Adrenal gland (tissue), 5 donors: Measurements from ENCODE around the gene S100A6.

Experiments used
- CTCF ChIP-seq, 6 experiments: fragments of 450-650 bp in 4 of 6; fragments of 200-600 bp in 2 of 6; sonication (generic) in 1 of 6; IDR thresholded peaks; 1 replicate in 5 of 6; 2 replicates in 1 of 6; pipeline versions ENCODE4 v1.5.1 to v1.8.0; 2016 to 2021; ENCODE audit warnings: antibody characterized with exemption in 6 of 6, mild to moderate bottlenecking in 2 of 6, moderate library complexity in 1 of 6
- POLR2A ChIP-seq, 2 donors: fragments of 450-650 bp; IDR thresholded peaks; one replicate each; pipeline ENCODE4 v1.6.1; 2017; ENCODE audit warnings: antibody characterized with exemption in 2 of 2, mild to moderate bottlenecking in 2 of 2, moderate library complexity in 1 of 2
- donor health status: DM: no; HTN: no; CAD: no.

- TF ChIP-seq CTCF (IDR thresholded peaks at IDR 0.05) (no peak), POLR2A (IDR thresholded peaks at IDR 0.05) (no peak)
These were observed 4.2 kb downstream of the S100A6 start for GRCh38 chr1:153531638-153532037.
